Naive thymus-derived CD8-positive, alpha-beta T cell (primary cell): ENCODE results near the gene GALNTL6. TPM values are rescaled to one million over a fixed set of nuclear protein-coding genes. Genes with fewer than 3 reads are reported as not detected.
"Not testable (repeated sequence)": the region's sequence is repeated elsewhere in the genome, so short reads cannot be mapped to it uniquely, and the experiment has no call there.

ENCODE experiments used
- ATAC-seq, 2 donors: fragments of 150-1000 bp; cut with Tn5 transposase in 1 of 2; sonication (Bioruptor Pico), chemical (Tn5 transposase) in 1 of 2; 1 replicate in 1 of 2; 2 replicates in 1 of 2; pipeline ENCODE4 v1.10.0; 2021; ENCODE audit warnings: mild to moderate bottlenecking in 2 of 2, moderate library complexity in 2 of 2
- POLR2A ChIA-PET: fragments of 350-600 bp; sonication (Branson Sonifier 250); formaldehyde crosslinking; loops from one replicate; lab custom pipeline; 2021; ENCODE audit warnings: antibody characterized with exemption; lab: Charles Lee
- DNase-seq, 10 donors: peaks; one replicate each; pipeline versions ENCODE4 v3.0.0 to v3.0.0-alpha.2; 2020 to 2022
- H3K27ac Mint-ChIP-seq, 10 donors: one replicate each; pipeline ENCODE4 v1.8.0; 2020 to 2022; ENCODE audit warnings: mild to moderate bottlenecking in 10 of 10, mixed read lengths in 10 of 10, moderate library complexity in 4 of 10, inconsistent platforms in 1 of 10
- H3K27me3 Mint-ChIP-seq, 5 donors: one replicate each; pipeline ENCODE4 v1.8.0; 2021 to 2022; ENCODE audit warnings: mixed read lengths in 5 of 5
- H3K36me3 Mint-ChIP-seq, 3 donors: one replicate each; pipeline ENCODE4 v1.8.0; 2020 to 2022; ENCODE audit warnings: mixed read lengths in 3 of 3, mild to moderate bottlenecking in 2 of 3, inconsistent platforms in 1 of 3
- H3K4me1 Mint-ChIP-seq, 4 donors: one replicate each; pipeline ENCODE4 v1.8.0; 2021 to 2022; ENCODE audit warnings: mixed read lengths in 4 of 4
- H3K4me3 Mint-ChIP-seq, 10 donors: one replicate each; pipeline ENCODE4 v1.8.0; 2020 to 2022; ENCODE audit warnings: mild to moderate bottlenecking in 10 of 10, mixed read lengths in 10 of 10, moderate library complexity in 6 of 10, inconsistent platforms in 1 of 10
- H3K9me3 Mint-ChIP-seq, 9 donors: one replicate each; pipeline ENCODE4 v1.8.0; 2020 to 2022; ENCODE audit warnings: mixed read lengths in 9 of 9, mild to moderate bottlenecking in 3 of 9, inconsistent platforms in 1 of 9, moderate library complexity in 1 of 9
- polyA plus RNA-seq, 3 donors: library from polyadenylated mRNA; unstranded; fragments of 300-500 nt; fragmentation: Illumina TruSeq; gene quantifications; one replicate each; pipeline ENCODE4 v1.2.3, GENCODE V29; 2021
- total RNA-seq, 8 experiments: library from RNA in 2 of 8; stranded (reverse) in 2 of 8; gene quantifications; one replicate each; pipeline ENCODE4 v1.2.3 and lab custom pipeline; 2021 to 2026

GALNTL6 gene
- total and polyA plus RNA-seq, 5 experiments from 2014 or later = not detected

GRCh38 chr4:172705565-172705964 is 892.4 kb downstream of the GALNTL6 start:
- H3K27me3 Mint-ChIP-seq = peaks cover 0 to 1% (median 0%) of the 10 kb centered on the region in 5 donors

GRCh38 chr4:172706000-172706399 is 892.8 kb downstream of the GALNTL6 start:
- Mint-ChIP-seq H3K27ac (no peak overlapping the region), H3K27me3 (peaks cover 0 to 1% (median 0%) of the 10 kb centered on the region in 5 donors), H3K36me3 (peaks cover 0 to 15% (median 0%) of the 10 kb centered on the region in 3 donors), H3K4me3 (no peak overlapping the region), H3K4me1 (no peaks in the 10 kb centered on the region), H3K9me3 (peaks cover 12 to 53% (median 31%) of the 10 kb centered on the region in 9 donors)
- ATAC-seq (no peak), DNase-seq (no peak)
- POLR2A ChIA-PET = no interaction called here

More at GRCh38 chr4:172705565-172705964, 892.4 kb downstream of the GALNTL6 start:
- peaks cover 10 to 53% (median 31%) of the 10 kb centered on the region in 9 donors for H3K9me3 Mint-ChIP-seq
- no peak overlapping the region for H3K27ac Mint-ChIP-seq
- no peaks in the 10 kb centered on the region for H3K4me1 Mint-ChIP-seq
- POLR2A ChIA-PET = no interaction called here
- DNase-seq = no peak
- no peak for ATAC-seq
- peaks cover 0 to 15% (median 0%) of the 10 kb centered on the region in 3 donors for H3K36me3 Mint-ChIP-seq
- H3K4me3 Mint-ChIP-seq = no peak overlapping the region

GRCh38 chr4:172707622-172708021 is 894.4 kb downstream of the GALNTL6 start:
- Mint-ChIP-seq H3K27ac (no peak overlapping the region), H3K9me3 (peaks cover 12 to 53% (median 26%) of the 10 kb centered on the region in 9 donors), H3K27me3 (peaks cover 0 to 4% (median 0%) of the 10 kb centered on the region in 5 donors), H3K4me3 (no peak overlapping the region), H3K4me1 (no peaks in the 10 kb centered on the region), H3K36me3 (peaks cover 0 to 15% (median 0%) of the 10 kb centered on the region in 3 donors)
- DNase-seq (no peak), ATAC-seq (no peak)
- POLR2A ChIA-PET = no interaction called here

DNA sequence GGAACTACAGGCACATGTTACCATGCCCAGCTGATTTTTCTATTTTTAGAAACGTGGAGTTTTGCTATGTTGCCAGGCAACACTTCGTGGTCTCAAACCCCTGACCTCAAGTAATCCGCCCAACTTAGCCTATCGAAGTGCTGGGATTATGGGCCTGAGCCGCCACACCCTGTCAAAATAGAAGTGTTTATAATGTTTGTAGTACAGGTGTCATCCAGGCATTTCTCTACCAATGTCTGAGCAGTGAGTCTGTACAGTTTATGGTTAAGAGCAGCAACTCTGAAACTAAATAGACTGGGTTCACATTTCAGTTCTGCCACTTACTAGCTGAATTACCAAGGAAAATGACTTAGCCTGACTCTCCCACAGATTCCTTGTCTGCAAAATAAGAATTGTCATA is 895.0 kb downstream of the GALNTL6 start:
- H3K36me3 Mint-ChIP-seq = peaks cover 0 to 15% (median 0%) of the 10 kb centered on the region in 3 donors
- H3K4me1 Mint-ChIP-seq = no peaks in the 10 kb centered on the region
- peaks cover 0 to 4% (median 0%) of the 10 kb centered on the region in 5 donors for H3K27me3 Mint-ChIP-seq
- no peak overlapping the region for H3K27ac Mint-ChIP-seq
- DNase-seq = no peak
- POLR2A ChIA-PET = no interaction called here
- no peak for ATAC-seq
- H3K4me3 Mint-ChIP-seq = no peak overlapping the region
- H3K9me3 Mint-ChIP-seq = peaks cover 12 to 53% (median 26%) of the 10 kb centered on the region in 9 donors

- DNase-seq (no peak), ATAC-seq (no peak)
- H3K27ac Mint-ChIP-seq = no peak overlapping the region
- H3K36me3 Mint-ChIP-seq = peaks cover 0 to 15% (median 0%) of the 10 kb centered on the region in 3 donors
- POLR2A ChIA-PET = no interaction called here
- no peaks in the 10 kb centered on the region for H3K4me1 Mint-ChIP-seq
- peaks cover 12 to 47% (median 23%) of the 10 kb centered on the region in 9 donors for H3K9me3 Mint-ChIP-seq
- peaks cover 0 to 4% (median 0%) of the 10 kb centered on the region in 5 donors for H3K27me3 Mint-ChIP-seq
- H3K4me3 Mint-ChIP-seq = no peak overlapping the region
Observed at GRCh38 chr4:172709376-172709775, 896.2 kb downstream of the GALNTL6 start.

GRCh38 chr4:172716291-172716690 is 903.1 kb downstream of the GALNTL6 start:
- H3K9me3 Mint-ChIP-seq = peaks cover 0 to 9% (median 3%) of the 10 kb centered on the region in 9 donors
- no peak overlapping the region for H3K27ac Mint-ChIP-seq
- no peak overlapping the region for H3K4me3 Mint-ChIP-seq
- peaks cover 0 to 4% (median 0%) of the 10 kb centered on the region in 5 donors for H3K27me3 Mint-ChIP-seq
- DNase-seq (no peak), ATAC-seq (no peak)
- POLR2A ChIA-PET = no interaction called here
- H3K36me3 Mint-ChIP-seq = no peaks in the 10 kb centered on the region
- no peaks in the 10 kb centered on the region for H3K4me1 Mint-ChIP-seq

DNA sequence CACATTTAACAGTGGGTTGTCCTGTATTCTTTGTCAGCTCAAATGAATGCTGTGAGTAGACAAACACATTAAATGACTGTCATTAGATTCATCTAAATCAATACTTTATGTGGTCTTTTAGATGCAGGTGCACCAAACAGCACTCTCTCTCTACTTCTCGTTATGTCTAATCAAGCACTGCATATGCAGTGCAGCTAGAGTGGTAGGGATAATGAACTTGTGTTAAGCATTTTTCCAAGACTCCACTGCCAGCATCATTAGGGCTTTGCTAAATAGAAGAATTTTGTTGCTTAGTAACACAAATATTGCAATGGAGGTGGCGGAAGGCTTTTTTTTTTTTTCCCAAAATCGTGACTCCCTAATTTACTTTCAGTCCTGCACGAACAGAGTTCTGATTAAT is 908.5 kb downstream of the GALNTL6 start:
- H3K9me3 Mint-ChIP-seq = peaks cover 0 to 19% (median 4%) of the 10 kb centered on the region in 9 donors
- no peaks in the 10 kb centered on the region for H3K4me1 Mint-ChIP-seq
- H3K4me3 Mint-ChIP-seq = no peak overlapping the region
- POLR2A ChIA-PET = no interaction called here
- ATAC-seq = no peak
- H3K27me3 Mint-ChIP-seq = no peaks in the 10 kb centered on the region
- H3K27ac Mint-ChIP-seq = no peak overlapping the region
- no peaks in the 10 kb centered on the region for H3K36me3 Mint-ChIP-seq
- DNase-seq = no peak

DNA sequence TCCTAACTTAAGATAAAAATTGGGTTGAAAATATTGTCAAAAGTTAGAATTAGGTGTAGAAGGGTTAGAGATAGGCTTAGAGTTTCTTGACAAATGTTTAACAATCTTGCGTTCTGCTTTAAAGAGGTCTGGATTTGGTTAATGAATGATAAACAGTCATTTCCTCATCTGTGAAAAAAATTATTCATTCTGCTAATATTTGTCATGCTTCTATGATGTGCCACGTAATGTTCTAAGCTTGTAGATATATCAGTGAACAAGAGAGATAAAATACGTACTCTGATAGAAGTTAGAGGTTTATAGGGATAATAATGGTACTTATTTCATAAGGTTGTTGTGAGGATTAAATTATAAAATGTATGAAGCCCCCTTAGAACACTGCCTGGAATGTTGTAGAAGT is 912.4 kb downstream of the GALNTL6 start:
- no peaks in the 10 kb centered on the region for H3K36me3 Mint-ChIP-seq
- H3K27me3 Mint-ChIP-seq = no peaks in the 10 kb centered on the region
- no peak overlapping the region for H3K27ac Mint-ChIP-seq
- DNase-seq = no peak
- peaks cover 0 to 31% (median 7%) of the 10 kb centered on the region in 9 donors for H3K9me3 Mint-ChIP-seq
- POLR2A ChIA-PET = no interaction called here
- no peak for ATAC-seq
- no peaks in the 10 kb centered on the region for H3K4me1 Mint-ChIP-seq
- H3K4me3 Mint-ChIP-seq = no peak overlapping the region

GRCh38 chr4:172726001-172726423 is 912.8 kb downstream of the GALNTL6 start:
- peaks cover 0 to 31% (median 8%) of the 10 kb centered on the region in 9 donors for H3K9me3 Mint-ChIP-seq
- no peaks in the 10 kb centered on the region for H3K4me1 Mint-ChIP-seq
- DNase-seq (no peak), ATAC-seq (no peak)
- no peak overlapping the region for H3K27ac Mint-ChIP-seq
- H3K36me3 Mint-ChIP-seq = no peaks in the 10 kb centered on the region
- no peak overlapping the region for H3K4me3 Mint-ChIP-seq
- POLR2A ChIA-PET = no interaction called here
- no peaks in the 10 kb centered on the region for H3K27me3 Mint-ChIP-seq

DNA sequence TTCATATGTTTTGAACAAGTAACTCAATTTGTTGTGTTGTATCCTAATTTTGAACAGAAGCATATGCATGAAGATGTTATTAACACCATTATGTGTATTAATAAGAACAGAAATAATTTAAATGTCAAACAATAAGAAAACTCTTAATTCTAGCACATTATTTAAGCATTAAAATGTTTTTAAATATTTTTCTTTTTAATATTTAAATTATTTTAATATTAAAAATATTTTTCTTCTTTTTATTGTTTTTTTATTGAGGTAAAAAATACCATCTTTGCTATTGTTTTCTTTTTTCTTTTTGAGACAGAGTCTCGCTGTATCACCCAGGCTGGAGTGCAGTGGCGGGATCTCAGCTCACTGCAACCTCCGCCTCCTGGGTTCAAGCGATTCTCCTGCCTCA is 914.4 kb downstream of the GALNTL6 start:
- POLR2A ChIA-PET = no interaction called here
- Mint-ChIP-seq H3K36me3 (no peaks in the 10 kb centered on the region), H3K27ac (no peak overlapping the region), H3K27me3 (no peaks in the 10 kb centered on the region), H3K4me1 (no peaks in the 10 kb centered on the region), H3K9me3 (peaks cover 0 to 36% (median 11%) of the 10 kb centered on the region in 9 donors), H3K4me3 (no peak overlapping the region)
- DNase-seq (no peak), ATAC-seq (no peak)

DNA sequence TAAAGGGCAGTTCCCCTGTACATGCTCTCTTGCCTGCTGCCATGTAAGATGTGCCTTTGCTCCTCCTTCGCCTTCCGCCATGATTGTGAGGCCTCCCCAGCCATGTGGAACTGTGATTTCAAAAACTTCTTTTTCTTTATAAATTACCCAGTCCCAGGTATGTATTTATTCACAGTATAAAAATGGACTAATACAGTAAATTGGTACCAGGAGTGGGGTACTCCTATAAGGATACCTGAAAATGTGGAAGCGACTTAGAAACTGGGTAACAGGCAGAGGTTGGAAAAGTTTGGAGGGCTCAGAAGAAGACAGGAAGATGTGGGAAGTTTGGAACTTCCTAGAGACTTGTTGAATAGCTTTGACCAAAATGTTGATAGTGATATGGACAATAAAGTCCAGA is 920.4 kb downstream of the GALNTL6 start:
- H3K27me3 Mint-ChIP-seq, POLR2A ChIA-PET, ATAC-seq, H3K4me1 Mint-ChIP-seq, DNase-seq, H3K27ac Mint-ChIP-seq, H3K4me3 Mint-ChIP-seq: not testable (repeated sequence)
- Mint-ChIP-seq H3K9me3 (peaks cover 14 to 73% (median 48%) of the 10 kb centered on the region in 9 donors), H3K36me3 (peaks cover 0 to 37% (median 5%) of the 10 kb centered on the region in 3 donors)

GRCh38 chr4:172734555-172734954 is 921.4 kb downstream of the GALNTL6 start:
- no peaks in the 10 kb centered on the region for H3K27me3 Mint-ChIP-seq
- POLR2A ChIA-PET = no interaction called here
- H3K4me3 Mint-ChIP-seq = no peak overlapping the region
- DNase-seq (no peak), ATAC-seq (no peak)
- H3K9me3 Mint-ChIP-seq = peaks cover 22 to 83% (median 48%) of the 10 kb centered on the region in 9 donors
- H3K36me3 Mint-ChIP-seq = peaks cover 0 to 37% (median 5%) of the 10 kb centered on the region in 3 donors
- no peaks in the 10 kb centered on the region for H3K4me1 Mint-ChIP-seq
- H3K27ac Mint-ChIP-seq = no peak overlapping the region

GRCh38 chr4:172736046-172736445 is 922.8 kb downstream of the GALNTL6 start:
- Mint-ChIP-seq H3K27me3 (no peaks in the 10 kb centered on the region), H3K9me3 (peaks cover 22 to 81% (median 45%) of the 10 kb centered on the region in 9 donors), H3K4me3 (no peak overlapping the region), H3K27ac (no peak overlapping the region), H3K36me3 (peaks cover 0 to 37% (median 5%) of the 10 kb centered on the region in 3 donors), H3K4me1 (no peaks in the 10 kb centered on the region)
- DNase-seq = no peak
- POLR2A ChIA-PET = no interaction called here
- ATAC-seq = no peak

GRCh38 chr4:172740434-172740833 is 927.2 kb downstream of the GALNTL6 start:
- Mint-ChIP-seq H3K9me3 (peaks cover 19 to 42% (median 25%) of the 10 kb centered on the region in 9 donors), H3K4me3 (no peak overlapping the region), H3K27ac (no peak overlapping the region), H3K27me3 (no peaks in the 10 kb centered on the region), H3K4me1 (no peaks in the 10 kb centered on the region), H3K36me3 (peaks cover 0 to 20% (median 5%) of the 10 kb centered on the region in 3 donors)
- DNase-seq (no peak), ATAC-seq (no peak)
- POLR2A ChIA-PET = no interaction called here
